Stomach (tissue), 9 donors: Measurements from ENCODE around the gene TRIM27. TPM values are rescaled to one million over a fixed set of nuclear protein-coding genes. Genes with fewer than 3 reads are reported as not detected.

ENCODE experiments used
- DNase-seq, 2 donors: peaks; one replicate each; pipeline versions ENCODE4 v3.0.0 to v3.0.0-alpha.2; 2013 to 2019
- H3K27ac ChIP-seq, 5 donors: fragments of 200-600 bp in 4 of 5; sonication (generic) in 4 of 5; one replicate each; pipeline ENCODE4 v1.5.1; 2013 to 2019; ENCODE audit warnings: mild to moderate bottlenecking in 1 of 5, moderate library complexity in 1 of 5
- H3K27me3 ChIP-seq, 3 donors: fragments of 200-600 bp; sonication (generic); one replicate each; pipeline ENCODE4 v1.5.1; 2017 to 2019; ENCODE audit warnings: mixed run types in 1 of 3
- H3K36me3 ChIP-seq, 4 donors: fragments of 200-600 bp; sonication (generic); 1 replicate in 3 of 4; 2 replicates in 1 of 4; pipeline ENCODE4 v1.5.1; 2016 to 2019
- H3K4me1 ChIP-seq, 4 donors: fragments of 200-600 bp; sonication (generic); one replicate each; pipeline ENCODE4 v1.5.1; 2016 to 2019
- H3K4me3 ChIP-seq, 4 donors: fragments of 200-600 bp; sonication (generic) in 3 of 4; one replicate each; pipeline ENCODE4 v1.5.1; 2016 to 2019; ENCODE audit warnings: mild to moderate bottlenecking in 1 of 4
- H3K9me3 ChIP-seq, 4 donors: fragments of 200-600 bp; sonication (generic); one replicate each; pipeline ENCODE4 v1.5.1; 2016 to 2019
- CTCF ChIP-seq, 7 experiments: fragments of 450-650 bp in 4 of 7; fragments of 200-600 bp in 3 of 7; sonication (generic) in 3 of 7; IDR thresholded peaks; one replicate each; pipeline ENCODE4 v1.5.1; 2016 to 2019; ENCODE audit warnings: antibody characterized with exemption in 7 of 7, control low read depth in 2 of 7, mild to moderate bottlenecking in 1 of 7
- EP300 ChIP-seq: sonication (generic); formaldehyde crosslinking; IDR thresholded peaks from one replicate; pipeline ENCODE4 v1.6.1; 2017; ENCODE audit warnings: antibody characterized with exemption
- POLR2A ChIP-seq, 4 donors: fragments of 450-650 bp; IDR thresholded peaks; one replicate each; pipeline ENCODE4 v1.6.1; 2016; ENCODE audit warnings: antibody characterized with exemption in 4 of 4, control low read depth in 2 of 4, mild to moderate bottlenecking in 1 of 4, moderate library complexity in 1 of 4
- POLR2AphosphoS5 ChIP-seq, 3 donors: sonication (generic); formaldehyde crosslinking; IDR thresholded peaks; one replicate each; pipeline ENCODE4 v1.6.1; 2016; ENCODE audit warnings: antibody characterized with exemption in 3 of 3
- WGBS, 5 donors: extraction: QIAGEN DNeasy Blood & Tissue Kit in 3 of 5; methylation state at CpG; one replicate each; pipeline versions ENCODE4 v1.1.5 to v1.1.7; 2013 to 2018; 5-methylcytosine and 5-hydroxymethylcytosine counted together
- intact Hi-C: fragments of 100-400 bp; cut with DNase I; formaldehyde crosslinking; loops from one replicate; pipeline ENCODE4 v1.15.1; 2023; ENCODE audit warnings: low total_unique reads
- polyA plus RNA-seq, 3 donors: library from polyadenylated mRNA; stranded (reverse); fragments of 200-250 nt; gene quantifications; one replicate each; pipeline ENCODE4 v1.2.3, GENCODE V29; 2013
- total RNA-seq, 5 donors: library from RNA; depleted of rRNA; stranded (reverse); fragments of >200 nt; gene quantifications; one replicate each; pipeline versions ENCODE4 v1.1.0 to v1.2.3, GENCODE V29; 2014 to 2016
- donor health status: healthy with polysubstance abuse.
- donor health status: Bipolar disorder and iron deficiency.
- donor health status: healthy.

The TRIM27 gene
- total and polyA plus RNA-seq, 8 donors: 24.2 to 102 (median 59.5) TPM

DNA sequence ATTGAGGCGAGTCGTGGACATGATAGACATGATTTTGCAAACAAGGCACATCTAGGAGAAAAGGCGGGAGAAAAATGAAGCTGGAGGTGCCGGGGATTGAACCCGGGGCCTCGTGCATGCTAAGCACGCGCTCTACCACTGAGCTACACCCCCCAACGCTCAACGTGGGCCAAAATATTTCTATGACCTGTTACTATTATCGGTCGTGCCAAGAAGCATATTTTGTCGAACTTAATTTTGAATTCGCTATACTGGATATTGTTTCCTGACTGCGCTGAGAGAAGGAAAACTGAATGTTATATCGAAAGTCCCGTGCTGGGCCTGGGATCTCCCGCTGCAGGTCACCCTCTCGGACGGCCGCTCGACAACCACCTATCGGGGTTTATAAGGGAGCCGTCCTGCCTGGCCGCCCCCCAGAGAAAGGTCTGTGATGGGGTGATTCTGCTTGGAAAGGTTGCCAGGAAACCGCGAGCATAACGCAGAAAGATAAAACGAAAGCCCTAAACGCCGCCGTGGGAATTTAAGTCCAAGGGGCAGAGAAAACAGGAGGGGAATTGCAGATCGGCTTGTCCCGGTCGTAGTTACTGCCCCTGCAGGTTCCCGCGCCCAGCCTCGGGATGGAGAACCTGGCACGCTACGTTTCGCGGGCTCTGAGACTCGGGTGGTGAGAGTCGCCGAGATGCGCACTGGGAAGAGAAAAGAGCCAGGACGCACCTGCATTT lies 60.0 kb downstream of the TRIM27 start:
- intact Hi-C loops: no loop called here
- H3K36me3 ChIP-seq: no peaks in the 10 kb centered on the region
- peaks cover 0 to 3% (median 0%) of the 10 kb centered on the region in 3 donors for H3K27me3 ChIP-seq
- peak in 2 of 3 donors; percentile 38 to 71 for TF ChIP-seq POLR2AphosphoS5 (IDR thresholded peaks at IDR 0.05)
- TF ChIP-seq POLR2A (IDR thresholded peaks at IDR 0.05): no peak
- peak overlapping the region; percentile 49 to 86 (median 71) for H3K27ac ChIP-seq
- peak; percentile 77 to 92 for DNase-seq
- 0 to 1% (median 0%) methylated on average over 39 to 47 of the region's 47 CpGs for WGBS, 5 donors
- H3K9me3 ChIP-seq: peaks cover 0 to 11% (median 0%) of the 10 kb centered on the region in 4 donors
- peaks cover 6 to 30% (median 17%) of the 10 kb centered on the region in 4 donors for H3K4me1 ChIP-seq
- peak overlapping the region; percentile 71 to 79 (median 74) for H3K4me3 ChIP-seq

DNA sequence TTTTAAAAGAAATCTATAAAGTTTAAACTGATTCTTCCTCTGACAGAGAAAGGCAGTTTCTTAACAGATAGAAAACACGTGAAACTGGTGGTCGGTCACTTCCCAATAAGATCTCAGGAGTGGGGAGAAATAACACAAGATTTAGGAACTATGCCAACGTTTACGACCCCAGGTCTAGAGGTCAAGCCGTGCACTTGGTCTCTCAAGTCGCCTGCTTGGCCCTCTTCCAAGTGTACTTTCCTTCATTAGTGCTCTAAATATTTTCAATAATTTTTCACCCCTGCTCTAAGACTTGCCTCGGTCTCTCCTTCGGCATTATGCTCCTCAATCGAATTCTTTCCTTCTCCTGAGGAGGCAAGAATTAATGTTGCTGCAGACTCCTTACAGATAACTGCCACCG lies 61.7 kb downstream of the TRIM27 start:
- H3K27ac ChIP-seq: no peak overlapping the region
- no peak for DNase-seq
- H3K36me3 ChIP-seq: no peaks in the 10 kb centered on the region
- H3K4me1 ChIP-seq: peaks cover 5 to 27% (median 16%) of the 10 kb centered on the region in 4 donors
- peaks cover 0 to 11% (median 0%) of the 10 kb centered on the region in 4 donors for H3K9me3 ChIP-seq
- TF ChIP-seq POLR2AphosphoS5 (IDR thresholded peaks at IDR 0.05) (no peak), EP300 (no peak), CTCF (IDR thresholded peaks at IDR 0.05) (no peak), POLR2A (IDR thresholded peaks at IDR 0.05) (no peak)
- peaks cover 0 to 4% (median 3%) of the 10 kb centered on the region in 3 donors for H3K27me3 ChIP-seq
- 73 to 80% (median 76%) methylated on average over 10 of the region's 10 CpGs for WGBS, 5 donors
- intact Hi-C loops: no loop called here
- H3K4me3 ChIP-seq: no peak overlapping the region

DNA sequence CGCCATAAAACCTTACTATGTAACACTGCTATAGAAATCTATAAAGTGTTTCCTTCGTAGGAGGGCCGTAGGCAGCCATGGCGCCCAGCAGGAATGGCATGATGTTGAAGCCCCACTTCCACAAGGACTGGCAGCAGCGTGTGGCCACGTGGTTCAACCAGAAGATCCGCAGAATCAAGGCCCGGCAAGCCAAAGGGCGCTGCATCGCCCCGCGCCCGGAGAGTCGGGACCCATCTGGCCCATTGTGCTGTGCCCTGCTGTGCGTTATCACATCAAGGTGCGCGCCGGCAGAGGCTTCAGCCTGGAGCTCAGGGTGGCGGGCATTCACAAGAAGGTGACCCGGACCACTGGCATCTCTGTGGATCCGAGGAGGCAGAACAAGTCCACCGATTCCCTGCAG lies 62.4 kb downstream of the TRIM27 start:
- intact Hi-C loops: no loop called here
- 77 to 91% (median 89%) methylated on average over 17 to 22 of the region's 22 CpGs for WGBS, 5 donors

DNA sequence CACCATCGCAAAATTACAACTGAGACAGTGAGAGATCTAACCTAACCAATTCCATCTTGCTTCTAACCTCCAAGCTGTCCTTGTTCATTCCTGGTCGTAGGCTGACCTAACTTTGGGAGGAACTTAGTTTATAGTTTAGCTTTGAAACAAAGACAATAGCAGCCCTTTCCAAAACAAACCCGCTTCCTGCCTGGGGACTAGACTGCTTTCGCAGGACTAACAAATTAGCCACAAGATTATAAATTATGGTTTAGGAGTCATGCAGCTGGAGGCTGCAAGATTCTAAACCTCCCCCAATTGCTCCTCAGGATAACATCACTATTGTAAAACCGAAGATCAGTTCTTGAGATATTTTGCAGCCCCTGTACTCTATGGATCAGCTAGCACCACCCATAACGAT lies 63.2 kb downstream of the TRIM27 start:
- no peak overlapping the region for H3K4me3 ChIP-seq
- peaks cover 0 to 9% (median 1%) of the 10 kb centered on the region in 4 donors for H3K9me3 ChIP-seq
- 51 to 58% (median 55%) methylated on average over 6 of the region's 6 CpGs for WGBS, 5 donors
- H3K36me3 ChIP-seq: no peaks in the 10 kb centered on the region
- peaks cover 0 to 4% (median 3%) of the 10 kb centered on the region in 3 donors for H3K27me3 ChIP-seq
- DNase-seq: no peak
- intact Hi-C loops: no loop called here
- peaks cover 0 to 18% (median 14%) of the 10 kb centered on the region in 4 donors for H3K4me1 ChIP-seq
- H3K27ac ChIP-seq: no peak overlapping the region
- TF ChIP-seq EP300 (no peak), POLR2A (IDR thresholded peaks at IDR 0.05) (no peak), POLR2AphosphoS5 (IDR thresholded peaks at IDR 0.05) (no peak), CTCF (IDR thresholded peaks at IDR 0.05) (no peak)

More for the DNA sequence above, 62.4 kb downstream of the TRIM27 start:
- H3K36me3 ChIP-seq: no peaks in the 10 kb centered on the region
- TF ChIP-seq CTCF (IDR thresholded peaks at IDR 0.05) (no peak), POLR2A (IDR thresholded peaks at IDR 0.05) (no peak), POLR2AphosphoS5 (IDR thresholded peaks at IDR 0.05) (no peak), EP300 (no peak)
- H3K9me3 ChIP-seq: peaks cover 0 to 11% (median 0%) of the 10 kb centered on the region in 4 donors
- H3K27ac ChIP-seq: no peak overlapping the region
- peaks cover 0 to 20% (median 14%) of the 10 kb centered on the region in 4 donors for H3K4me1 ChIP-seq
- no peak for DNase-seq
- peaks cover 0 to 4% (median 3%) of the 10 kb centered on the region in 3 donors for H3K27me3 ChIP-seq
- no peak overlapping the region for H3K4me3 ChIP-seq

GRCh38 chr6:28858963-28859362 lies 64.8 kb downstream of the TRIM27 start:
- Histone ChIP-seq H3K9me3 (peaks cover 0 to 10% (median 3%) of the 10 kb centered on the region in 4 donors), H3K27ac (no peak overlapping the region), H3K4me1 (peaks cover 0 to 8% (median 5%) of the 10 kb centered on the region in 4 donors), H3K27me3 (peaks cover 0 to 4% (median 3%) of the 10 kb centered on the region in 3 donors), H3K36me3 (no peaks in the 10 kb centered on the region), H3K4me3 (no peak overlapping the region)
- intact Hi-C loops: no loop called here
- DNase-seq: no peak
- 78 to 88% (median 81%) methylated on average over 3 of the region's 3 CpGs for WGBS, 5 donors
- TF ChIP-seq POLR2AphosphoS5 (IDR thresholded peaks at IDR 0.05): no peak
